Spleen (tissue), 7 donors: ENCODE results near the gene FHAD1.

Experiments used
- CTCF ChIP-seq, 11 experiments: fragments of 200-600 bp in 7 of 11; fragments of 450-650 bp in 4 of 11; sonication (generic) in 4 of 11; IDR thresholded peaks in 8 of 11; conservative IDR thresholded peaks in 3 of 11; 1 replicate in 7 of 11; 2 replicates in 4 of 11; pipeline versions ENCODE4 v1.4.0 to v1.8.0; 2016 to 2021; ENCODE audit warnings: antibody characterized with exemption in 11 of 11, inconsistent platforms in 4 of 11, mild to moderate bottlenecking in 1 of 11
- POLR2A ChIP-seq, 3 donors: fragments of 450-650 bp; IDR thresholded peaks; one replicate each; pipeline ENCODE4 v1.5.1; 2017; ENCODE audit warnings: antibody characterized with exemption in 3 of 3, mild to moderate bottlenecking in 1 of 3
- POLR2AphosphoS5 ChIP-seq, 3 donors: sonication (generic); formaldehyde crosslinking; IDR thresholded peaks; one replicate each; pipeline ENCODE4 v1.5.1; 2017; ENCODE audit warnings: antibody characterized with exemption in 3 of 3
- donor health status: DM: no; HTN: no; CAD: no; lungs with moderate emphysema.
- donor health status: DM: no; HTN: no; CAD: no.
- donor health status: DM: no; HTN: no; CAD: no.

DNA sequence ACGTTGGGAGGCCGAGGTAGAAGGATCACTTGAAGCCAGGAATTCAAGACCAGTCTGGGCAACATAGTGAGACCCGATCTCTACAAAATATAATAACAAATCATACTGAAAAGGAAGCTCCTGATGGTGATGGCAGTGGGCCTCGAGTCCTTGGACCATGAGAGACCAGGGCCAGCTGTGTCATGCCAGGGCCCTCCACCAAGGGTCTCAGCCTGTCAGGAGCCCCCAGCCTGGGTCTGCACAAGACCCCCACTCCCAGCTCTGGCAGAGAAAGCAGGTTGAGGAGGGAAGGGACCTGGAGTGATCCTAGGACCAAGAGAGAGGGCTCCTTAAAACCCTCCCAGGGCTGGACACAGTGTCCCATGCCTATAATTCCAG is 184.5 kb downstream of the FHAD1 start:
- TF ChIP-seq CTCF (IDR thresholded peaks at IDR 0.05 in 8 of 11, conservative IDR thresholded peaks at IDR 0.05 in 3 of 11) (peak in 1 of 11 experiments; percentile 49), POLR2AphosphoS5 (IDR thresholded peaks at IDR 0.05) (peak in 1 of 3 donors; percentile 1), POLR2A (IDR thresholded peaks at IDR 0.05) (no peak)
